Tibial nerve (tissue), 4 donors: ENCODE data around the gene SLC35F3. TPM values are rescaled to one million over a fixed set of nuclear protein-coding genes. Genes with fewer than 3 reads are reported as not detected.

ENCODE experiments used
- DNase-seq, 2 donors: peaks; one replicate each; pipeline ENCODE4 v3.0.0-alpha.2; 2019; ENCODE audit warnings: low spot score in 2 of 2
- H3K27ac ChIP-seq, 4 donors: fragments of 200-600 bp; sonication (generic) in 3 of 4; one replicate each; pipeline ENCODE4 v1.5.1; 2017 to 2019; ENCODE audit warnings: mild to moderate bottlenecking in 1 of 4
- H3K27me3 ChIP-seq, 2 donors: fragments of 200-600 bp; sonication (generic) in 1 of 2; one replicate each; pipeline versions ENCODE4 v1.5.1 to v1.6.0; 2017 to 2019
- H3K36me3 ChIP-seq, 3 donors: fragments of 200-600 bp; sonication (generic); one replicate each; pipeline ENCODE4 v1.5.1; 2018 to 2019
- H3K4me1 ChIP-seq, 4 donors: fragments of 200-600 bp; sonication (generic) in 3 of 4; one replicate each; pipeline ENCODE4 v1.5.1; 2017 to 2019
- H3K4me3 ChIP-seq, 4 donors: fragments of 200-600 bp; sonication (generic) in 3 of 4; one replicate each; pipeline ENCODE4 v1.5.1; 2017 to 2019; ENCODE audit warnings: mild to moderate bottlenecking in 1 of 4, moderate library complexity in 1 of 4
- H3K9me3 ChIP-seq, 4 donors: fragments of 200-600 bp; sonication (generic) in 3 of 4; one replicate each; pipeline ENCODE4 v1.5.1; 2017 to 2019
- EP300 ChIP-seq, 2 donors: sonication (generic); formaldehyde crosslinking; IDR thresholded peaks; one replicate each; pipeline ENCODE4 v1.6.1; 2017; ENCODE audit warnings: antibody characterized with exemption in 2 of 2, mild to moderate bottlenecking in 1 of 2
- POLR2A ChIP-seq, 2 donors: fragments of 450-650 bp; IDR thresholded peaks; one replicate each; pipeline ENCODE4 v1.6.1; 2017; ENCODE audit warnings: antibody characterized with exemption in 2 of 2, mild to moderate bottlenecking in 2 of 2, moderate library complexity in 2 of 2
- WGBS, 2 donors: methylation state at CpG; one replicate each; pipeline ENCODE4 v1.1.5; 2018; 5-methylcytosine and 5-hydroxymethylcytosine counted together
- total RNA-seq, 4 donors: library from RNA; depleted of rRNA; stranded (reverse); fragments of >200 nt; gene quantifications; one replicate each; pipeline ENCODE4 v1.1.0, GENCODE V29; 2016
- TF ChIP-seq, protein P1 (sequence below), 5 experiments: fragments of 200-600 bp in 3 of 5; fragments of 450-650 bp in 2 of 5; sonication (generic) in 3 of 5; IDR thresholded peaks; one replicate each; pipeline ENCODE4 v1.5.1; 2016 to 2019; ENCODE audit warnings: antibody characterized with exemption in 5 of 5, mild to moderate bottlenecking in 3 of 5, moderate library complexity in 2 of 5

SLC35F3 gene
- total RNA-seq = under 1 TPM in 1 of 4 donors, not detected in 3; 0.90 TPM

DNA sequence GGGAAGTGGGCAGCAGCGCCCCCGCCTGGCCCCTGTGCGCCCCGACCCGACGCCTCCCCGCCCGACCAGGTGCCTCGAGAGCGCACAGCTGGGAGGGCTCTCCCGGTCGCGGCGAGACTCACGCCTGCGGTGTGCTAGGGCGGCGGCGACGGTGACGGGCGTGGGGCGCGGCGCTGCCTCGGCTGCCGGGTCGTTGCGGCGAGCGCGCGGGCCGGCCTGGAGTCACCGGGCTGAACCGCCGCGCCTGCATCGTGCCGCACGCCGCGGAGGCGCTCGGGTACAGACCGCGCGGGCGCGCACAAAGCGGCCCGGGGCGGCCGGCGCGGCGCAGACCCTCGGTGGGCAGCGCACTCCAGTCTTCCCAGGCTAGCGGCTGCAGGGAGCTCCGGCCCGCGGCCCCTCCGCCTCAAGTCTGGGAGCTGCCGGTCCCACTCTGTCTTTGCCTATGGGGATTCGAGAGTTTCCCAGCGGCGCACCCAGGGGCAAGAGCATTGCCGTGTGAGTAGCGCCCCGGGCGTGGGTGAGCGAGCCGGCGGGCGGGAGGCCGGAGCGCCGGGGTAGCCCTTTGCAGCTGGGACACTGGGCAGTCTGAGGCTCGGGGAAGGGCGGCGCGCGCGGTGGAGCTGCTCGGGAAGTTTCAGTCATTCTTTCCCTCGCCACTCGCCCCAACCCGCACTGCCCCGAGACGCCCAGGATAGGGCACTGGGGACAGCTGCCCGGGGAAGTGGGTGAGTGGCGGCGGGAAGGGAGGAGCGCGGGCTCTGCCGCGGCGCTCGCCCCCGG is at the start of gene SLC35F3:
Gene SLC35F3, plus strand, starts transcription at position 44 of the 783 bp plus-strand sequence.
- TF ChIP-seq, protein P1, sequence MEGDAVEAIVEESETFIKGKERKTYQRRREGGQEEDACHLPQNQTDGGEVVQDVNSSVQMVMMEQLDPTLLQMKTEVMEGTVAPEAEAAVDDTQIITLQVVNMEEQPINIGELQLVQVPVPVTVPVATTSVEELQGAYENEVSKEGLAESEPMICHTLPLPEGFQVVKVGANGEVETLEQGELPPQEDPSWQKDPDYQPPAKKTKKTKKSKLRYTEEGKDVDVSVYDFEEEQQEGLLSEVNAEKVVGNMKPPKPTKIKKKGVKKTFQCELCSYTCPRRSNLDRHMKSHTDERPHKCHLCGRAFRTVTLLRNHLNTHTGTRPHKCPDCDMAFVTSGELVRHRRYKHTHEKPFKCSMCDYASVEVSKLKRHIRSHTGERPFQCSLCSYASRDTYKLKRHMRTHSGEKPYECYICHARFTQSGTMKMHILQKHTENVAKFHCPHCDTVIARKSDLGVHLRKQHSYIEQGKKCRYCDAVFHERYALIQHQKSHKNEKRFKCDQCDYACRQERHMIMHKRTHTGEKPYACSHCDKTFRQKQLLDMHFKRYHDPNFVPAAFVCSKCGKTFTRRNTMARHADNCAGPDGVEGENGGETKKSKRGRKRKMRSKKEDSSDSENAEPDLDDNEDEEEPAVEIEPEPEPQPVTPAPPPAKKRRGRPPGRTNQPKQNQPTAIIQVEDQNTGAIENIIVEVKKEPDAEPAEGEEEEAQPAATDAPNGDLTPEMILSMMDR (IDR thresholded peaks at IDR 0.05) = no peak
- TF ChIP-seq POLR2A (IDR thresholded peaks at IDR 0.05) (no peak), EP300 (IDR thresholded peaks at IDR 0.05) (no peak)
- H3K4me1 ChIP-seq = peaks cover 0 to 10% (median 0%) of the 10 kb centered on the region in 4 donors
- H3K4me3 ChIP-seq = no peak within 1 kb of the TSS
- peaks cover 0 to 24% of the 10 kb centered on the region in 2 donors for H3K27me3 ChIP-seq
- no peak for DNase-seq
- peaks cover 0 to 14% (median 0%) of the 10 kb centered on the region in 4 donors for H3K9me3 ChIP-seq
- no peaks in the 10 kb centered on the region for H3K36me3 ChIP-seq
- WGBS, 2 donors = 1 to 2% methylated on average over 40 to 59 of the region's 101 CpGs
- no peak within 1 kb of the TSS for H3K27ac ChIP-seq

DNA sequence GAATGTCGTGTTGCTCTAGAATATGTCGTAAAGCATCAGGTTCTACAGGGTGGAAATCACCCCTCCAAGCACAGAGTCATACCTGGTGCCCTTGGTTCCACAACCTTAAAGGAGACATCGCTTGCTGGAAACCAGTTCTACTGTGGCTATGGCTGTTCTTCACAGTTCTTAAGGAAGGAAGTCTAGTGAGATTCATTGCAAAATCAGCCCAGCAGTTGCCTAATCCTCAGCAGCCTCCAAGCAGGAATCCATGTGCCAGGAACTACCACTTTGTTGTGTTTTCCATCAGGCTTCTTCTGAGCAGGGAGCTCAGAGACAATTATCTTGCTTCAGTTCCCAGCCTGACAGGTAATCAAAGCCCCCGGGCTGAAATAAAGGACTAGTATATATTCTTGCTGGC is 45.0 kb upstream of the SLC35F3 start:
- Histone ChIP-seq H3K4me1 (no peaks in the 10 kb centered on the region), H3K9me3 (no peaks in the 10 kb centered on the region), H3K27ac (no peak overlapping the region), H3K4me3 (no peak overlapping the region), H3K27me3 (no peaks in the 10 kb centered on the region), H3K36me3 (no peaks in the 10 kb centered on the region)
- WGBS, 2 donors = 83 to 88% methylated on average over 4 of the region's 4 CpGs
- TF ChIP-seq, protein P1 (IDR thresholded peaks at IDR 0.05) = no peak
- TF ChIP-seq POLR2A (IDR thresholded peaks at IDR 0.05) (no peak), EP300 (IDR thresholded peaks at IDR 0.05) (no peak)
- no peak for DNase-seq

DNA sequence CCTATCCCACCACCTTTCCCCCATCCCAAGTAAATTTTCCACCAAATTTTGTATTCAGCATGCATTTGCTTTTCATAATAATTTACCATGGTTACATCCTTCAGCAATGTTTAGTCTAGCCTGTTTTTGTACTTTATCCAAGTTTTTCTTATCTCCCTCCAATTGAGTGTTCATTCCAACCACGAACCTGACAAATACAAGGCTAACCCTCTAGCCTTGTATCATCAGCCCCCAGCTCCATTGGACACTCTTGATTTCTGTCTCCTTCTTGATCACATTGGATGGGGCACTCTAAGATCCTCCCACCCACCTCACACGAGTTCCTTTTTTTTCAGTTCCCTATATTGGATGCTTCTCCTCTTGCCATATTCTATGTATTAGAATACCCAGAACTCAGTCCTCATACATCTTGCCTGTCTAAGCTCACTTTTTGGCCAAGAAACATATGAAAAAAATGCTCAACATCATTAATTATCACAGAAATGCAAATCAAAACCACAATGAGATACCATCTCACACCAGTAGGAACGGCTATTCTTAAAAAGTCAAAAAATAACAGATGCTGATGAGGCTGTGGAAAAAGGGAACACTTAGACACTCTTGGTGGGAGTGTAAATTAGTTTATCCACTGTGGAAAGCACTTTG is 40.5 kb upstream of the SLC35F3 start:
- H3K27me3 ChIP-seq = no peaks in the 10 kb centered on the region
- no peak for DNase-seq
- TF ChIP-seq EP300 (IDR thresholded peaks at IDR 0.05) (no peak), POLR2A (IDR thresholded peaks at IDR 0.05) (no peak)
- TF ChIP-seq, protein P1 (IDR thresholded peaks at IDR 0.05) = no peak
- H3K4me1 ChIP-seq = no peaks in the 10 kb centered on the region
- H3K4me3 ChIP-seq = no peak overlapping the region
- peaks cover 0 to 13% (median 0%) of the 10 kb centered on the region in 4 donors for H3K9me3 ChIP-seq
- H3K27ac ChIP-seq = no peak overlapping the region
- 71 to 75% methylated on average over 3 of the region's 3 CpGs for WGBS, 2 donors
- no peaks in the 10 kb centered on the region for H3K36me3 ChIP-seq

DNA sequence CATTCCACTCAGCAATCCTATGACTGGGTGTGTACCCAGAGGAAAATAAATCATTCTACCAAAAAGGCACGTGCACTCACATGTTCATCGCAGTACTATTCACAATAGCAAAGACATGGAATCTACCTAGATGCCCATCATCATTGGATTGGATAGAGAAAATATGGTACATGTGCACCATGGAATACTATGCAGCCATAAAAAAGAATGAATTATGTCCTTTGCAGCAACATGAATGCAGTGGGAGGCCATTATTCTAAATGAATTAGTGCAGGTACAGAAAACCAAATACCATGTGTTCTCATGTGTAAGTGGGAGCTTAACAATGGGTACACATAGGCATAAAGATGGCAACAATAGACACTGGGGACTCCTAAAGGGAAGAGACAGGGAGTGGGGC is 39.9 kb upstream of the SLC35F3 start:
- Histone ChIP-seq H3K36me3 (no peaks in the 10 kb centered on the region), H3K27me3 (no peaks in the 10 kb centered on the region), H3K4me1 (no peaks in the 10 kb centered on the region), H3K27ac (no peak overlapping the region), H3K4me3 (no peak overlapping the region), H3K9me3 (peaks cover 0 to 13% (median 0%) of the 10 kb centered on the region in 4 donors)
- DNase-seq = no peak
- 90 to 92% methylated on average over 2 of the region's 2 CpGs for WGBS, 2 donors
- no peak for TF ChIP-seq EP300 (IDR thresholded peaks at IDR 0.05)

DNA sequence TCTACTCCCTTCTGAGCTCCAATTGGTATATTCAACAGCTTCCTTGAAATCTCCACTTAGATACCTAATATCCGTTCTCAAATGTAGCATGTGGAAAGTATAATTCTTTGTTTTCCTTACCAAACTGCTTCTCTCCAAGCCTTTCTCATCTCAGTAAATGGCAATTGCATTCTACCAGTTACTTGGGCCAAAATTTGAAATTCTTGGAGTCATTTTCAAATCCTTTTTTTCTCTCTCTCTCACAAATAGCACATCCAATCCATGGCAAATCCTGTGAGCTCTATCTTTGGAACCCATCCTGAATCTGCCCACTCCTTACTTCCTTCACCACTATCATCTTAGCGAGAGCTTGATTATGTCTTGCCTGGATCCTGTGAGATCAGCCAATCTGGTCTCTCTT is 39.3 kb upstream of the SLC35F3 start:
- H3K27me3 ChIP-seq = no peaks in the 10 kb centered on the region
- H3K27ac ChIP-seq = no peak overlapping the region
- WGBS, 2 donors = 86 to 94% methylated on average over 2 of the region's 2 CpGs
- no peaks in the 10 kb centered on the region for H3K4me1 ChIP-seq
- TF ChIP-seq, protein P1 (IDR thresholded peaks at IDR 0.05) = no peak
- TF ChIP-seq POLR2A (IDR thresholded peaks at IDR 0.05) (no peak), EP300 (IDR thresholded peaks at IDR 0.05) (no peak)
- H3K36me3 ChIP-seq = no peaks in the 10 kb centered on the region
- H3K4me3 ChIP-seq = no peak overlapping the region
- no peak for DNase-seq
- peaks cover 0 to 13% (median under 1%) of the 10 kb centered on the region in 4 donors for H3K9me3 ChIP-seq
